Fibroblast of lung (primary cell): ENCODE measurements around the gene CBL. TPM values are rescaled to one million over a fixed set of nuclear protein-coding genes. Genes with fewer than 3 reads are reported as not detected.

Experiments used
- DNase-seq, 2 donors: peaks; one replicate each; pipeline versions ENCODE4 v3.0.0 to v3.0.0-alpha.2; 2010; ENCODE audit warnings: low read depth in 2 of 2
- H2AFZ ChIP-seq: 2 replicates; pipeline ENCODE4 v1.5.1; 2012; ENCODE audit warnings: low read length, control low read depth, inconsistent platforms
- H3K27ac ChIP-seq: 2 replicates; pipeline ENCODE4 v1.5.1; 2011; ENCODE audit warnings: low read length, control low read depth; ENCODE audit not compliant: insufficient read depth
- H3K27me3 ChIP-seq: 2 replicates; pipeline ENCODE4 v1.5.1; 2011; ENCODE audit warnings: mild to moderate bottlenecking, low read length; ENCODE audit not compliant: control insufficient read depth, insufficient read depth
- H3K36me3 ChIP-seq: 2 replicates; pipeline ENCODE4 v1.5.1; 2011; ENCODE audit warnings: low read length; ENCODE audit not compliant: control insufficient read depth, insufficient read depth
- H3K4me1 ChIP-seq: 2 replicates; pipeline ENCODE4 v1.5.1; 2011; ENCODE audit warnings: low read length; ENCODE audit not compliant: control insufficient read depth, insufficient read depth; ENCODE audit errors: extremely low read depth
- H3K4me2 ChIP-seq: 2 replicates; pipeline ENCODE4 v1.5.1; 2011; ENCODE audit warnings: low read length, control low read depth; ENCODE audit not compliant: insufficient read depth; ENCODE audit errors: extremely low read depth
- H3K4me3 ChIP-seq, 4 experiments: fragments of 200-600 bp in 1 of 4; sonication (generic) in 1 of 4; replicated peaks in 1 of 4; 2 replicates each; pipeline ENCODE4 v1.5.1; 2011 to 2016; ENCODE audit warnings: low read length in 4 of 4, low read depth in 3 of 4, mild to moderate bottlenecking in 3 of 4, control low read depth in 2 of 4, inconsistent platforms in 1 of 4, mixed read lengths in 1 of 4; ENCODE audit not compliant: insufficient read depth in 1 of 4; ENCODE audit errors: control extremely low read depth in 1 of 4
- H3K79me2 ChIP-seq: 2 replicates; pipeline ENCODE4 v1.5.1; 2012; ENCODE audit warnings: mild to moderate bottlenecking, low read length, inconsistent platforms; ENCODE audit not compliant: control insufficient read depth, insufficient read depth
- H3K9ac ChIP-seq: 2 replicates; pipeline ENCODE4 v1.5.1; 2011; ENCODE audit warnings: mild to moderate bottlenecking, low read length, control low read depth; ENCODE audit not compliant: insufficient read depth
- H3K9me3 ChIP-seq: 2 replicates; pipeline ENCODE4 v1.5.1; 2012; ENCODE audit warnings: low read depth, low read length; ENCODE audit not compliant: control insufficient read depth, insufficient read depth
- H4K20me1 ChIP-seq: 2 replicates; pipeline ENCODE4 v1.5.1; 2011; ENCODE audit warnings: low read length; ENCODE audit not compliant: control insufficient read depth, insufficient read depth; ENCODE audit errors: extremely low read depth
- CTCF ChIP-seq, 2 donors: IDR thresholded peaks in 1 of 2; conservative IDR thresholded peaks in 1 of 2; 1 replicate in 1 of 2; 2 replicates in 1 of 2; pipeline ENCODE4 v1.5.1; 2011 to 2012; ENCODE audit warnings: low read length in 2 of 2, control low read depth in 1 of 2, inconsistent platforms in 1 of 2, low read depth in 1 of 2, mild to moderate bottlenecking in 1 of 2
- EZH2 ChIP-seq: IDR thresholded peaks from 2 replicates; pipeline ENCODE4 v1.5.1; 2012; ENCODE audit warnings: low read length, control low read depth, mild to moderate bottlenecking; ENCODE audit errors: missing control alignments
- polyA plus RNA-seq, 2 donors: library from polyadenylated mRNA; depleted of rRNA in 1 of 2; stranded (reverse) in 1 of 2; unstranded in 1 of 2; fragments of >200 nt; gene quantifications; 2 replicates each; pipeline ENCODE4 v1.2.1, GENCODE V29; 2011 to 2012; ENCODE audit warnings: missing spikeins in 1 of 2
- total RNA-seq: library from RNA; depleted of rRNA; stranded (reverse); fragments of >200 nt; gene quantifications from 2 replicates; pipeline ENCODE4 v1.2.1, GENCODE V29; 2014

Gene CBL
- total and polyA plus RNA-seq, 2 donors (not counting 1 experiment from before 2014, with no cell fraction given) = 11.1 to 12.4 TPM

GRCh38 chr11:119346605-119347004 lies 140.5 kb downstream of the CBL start, which contains the start of gene MFRP:
Gene MFRP (minus strand): TSS chr11:119346705. CDS start chr11:119346513, 192 bp downstream.
- Histone ChIP-seq H3K9me3 (no peaks in the 10 kb centered on the region), H3K9ac (no peak within 1 kb of the TSS), H3K4me2 (no peak within 1 kb of the TSS), H3K79me2 (no peaks in the 10 kb centered on the region), H3K27ac (no peak within 1 kb of the TSS), H2AFZ (no peak within 1 kb of the TSS), H3K4me3 (no peak within 1 kb of the TSS), H3K4me1 (no peaks in the 10 kb centered on the region), H3K36me3 (no peaks in the 10 kb centered on the region), H4K20me1 (no peaks in the 10 kb centered on the region), H3K27me3 (peaks cover 25% of the 10 kb centered on the region)
- TF ChIP-seq EZH2 (no peak), CTCF (conservative IDR thresholded peaks at IDR 0.05 in 1 of 2, IDR thresholded peaks at IDR 0.05 in 1 of 2; ENCODE audit: low read depth in 1 of 2, low read length in 2 of 2) (no peak)
- no peak for DNase-seq

- Histone ChIP-seq H4K20me1 (no peaks in the 10 kb centered on the region), H3K9me3 (no peaks in the 10 kb centered on the region), H3K9ac (no peak overlapping the region), H3K4me3 (no peak overlapping the region), H3K4me1 (no peaks in the 10 kb centered on the region), H3K27ac (no peak overlapping the region), H3K27me3 (peaks cover 25% of the 10 kb centered on the region), H3K4me2 (no peak overlapping the region), H3K79me2 (no peaks in the 10 kb centered on the region), H2AFZ (no peak overlapping the region), H3K36me3 (no peaks in the 10 kb centered on the region)
- no peak for DNase-seq
- TF ChIP-seq EZH2 (no peak), CTCF (conservative IDR thresholded peaks at IDR 0.05 in 1 of 2, IDR thresholded peaks at IDR 0.05 in 1 of 2; ENCODE audit: low read depth in 1 of 2, low read length in 2 of 2) (no peak)
Measured at GRCh38 chr11:119347242-119347641, 141.1 kb downstream of the CBL start.

GRCh38 chr11:119347940-119348605 lies 141.9 kb downstream of the CBL start:
- Histone ChIP-seq H3K9me3 (no peaks in the 10 kb centered on the region), H3K4me1 (no peaks in the 10 kb centered on the region), H3K9ac (no peak overlapping the region), H3K36me3 (no peaks in the 10 kb centered on the region), H3K79me2 (no peaks in the 10 kb centered on the region), H3K27ac (no peak overlapping the region), H3K4me3 (no peak overlapping the region), H4K20me1 (no peaks in the 10 kb centered on the region), H3K4me2 (no peak overlapping the region), H2AFZ (no peak overlapping the region), H3K27me3 (peaks cover 25% of the 10 kb centered on the region)
- TF ChIP-seq CTCF (conservative IDR thresholded peaks at IDR 0.05 in 1 of 2, IDR thresholded peaks at IDR 0.05 in 1 of 2; ENCODE audit: low read depth in 1 of 2, low read length in 2 of 2) (no peak), EZH2 (no peak)
- no peak for DNase-seq
